Left lung (tissue), 10 donors: ENCODE measurements around the gene SLX9. TPM values are rescaled to one million over a fixed set of nuclear protein-coding genes. Genes with fewer than 3 reads are reported as not detected.

Experiments
- ATAC-seq: fragments of 200-7000 bp; cut with Tn5 transposase; one replicate; pipeline ENCODE4 v1.9.1; 2020; ENCODE audit warnings: moderate library complexity
- DNase-seq, 4 donors: peaks; one replicate each; pipeline ENCODE4 v3.0.0-alpha.2; 2013 to 2020
- H3K27ac ChIP-seq, 2 donors: fragments of 200-600 bp; sonication (generic) in 1 of 2; one replicate each; pipeline versions ENCODE4 v1.5.0 to v1.8.0; 2020 to 2021
- H3K27me3 ChIP-seq, 2 donors: fragments of 200-600 bp; sonication (generic) in 1 of 2; one replicate each; pipeline versions ENCODE4 v1.5.0 to v1.8.0; 2020 to 2021
- H3K36me3 ChIP-seq, 2 donors: fragments of 200-600 bp; sonication (generic) in 1 of 2; one replicate each; pipeline versions ENCODE4 v1.5.0 to v1.8.0; 2020 to 2021
- H3K4me1 ChIP-seq, 2 donors: fragments of 200-600 bp; one replicate each; pipeline ENCODE4 v1.8.0; 2021
- H3K4me3 ChIP-seq, 2 donors: fragments of 200-600 bp; sonication (generic) in 1 of 2; one replicate each; pipeline versions ENCODE4 v1.5.0 to v1.8.0; 2020 to 2021; ENCODE audit warnings: mild to moderate bottlenecking in 1 of 2
- H3K9me3 ChIP-seq, 2 donors: fragments of 200-600 bp; sonication (generic) in 1 of 2; one replicate each; pipeline versions ENCODE4 v1.5.0 to v1.8.0; 2020 to 2021
- CTCF ChIP-seq, 2 donors: fragments of 200-600 bp; sonication (generic) in 1 of 2; IDR thresholded peaks; one replicate each; pipeline versions ENCODE4 v1.5.0 to v1.8.0; 2021; ENCODE audit warnings: antibody characterized with exemption in 2 of 2
- intact Hi-C, 2 donors: fragments of 100-400 bp; cut with DNase I; formaldehyde crosslinking; loops; one replicate each; pipeline versions ENCODE4 v1.11.2 to v1.14.2; 2022
- polyA plus RNA-seq, 6 donors: library from polyadenylated mRNA; unstranded; fragments of 120-200 nt; gene quantifications; one replicate each; pipeline ENCODE4 v1.2.1, GENCODE V29; 2013; ENCODE audit not compliant: insufficient read length in 6 of 6
- total RNA-seq, 2 donors: library from RNA; stranded (reverse); fragmentation: NEBNext Ultra II Directional; extraction: Animal tissue kit (Norgen Biotek cat#: 25700); gene quantifications; one replicate each; pipeline ENCODE4 v1.2.1, GENCODE V29; 2021
- donor health status: DM: no; HTN: yes; CAD: no.
- donor health status: DM: no; HTN: no; CAD: no.

The SLX9 gene
- total and polyA plus RNA-seq, 8 donors, result 11.5 to 29.6 (median 16.2) TPM

- Histone ChIP-seq H3K27ac (no peak overlapping the region), H3K9me3 (no peaks in the 10 kb centered on the region), H3K27me3 (no peaks in the 10 kb centered on the region), H3K4me1 (peaks cover 0 to 20% of the 10 kb centered on the region in 2 donors), H3K4me3 (no peak overlapping the region), H3K36me3 (peaks cover 0 to 94% of the 10 kb centered on the region in 2 donors)
- intact Hi-C loops, result no loop called here
- no peak for TF ChIP-seq CTCF (IDR thresholded peaks at IDR 0.05)
- DNase-seq (peak in 1 of 4 donors; percentile 48), ATAC-seq (no peak)
Measured at GRCh38 chr21:44895859-44896258, 44.0 kb upstream of the SLX9 start.

- DNase-seq, result peak in 1 of 4 donors; percentile 74
- no peak for TF ChIP-seq CTCF (IDR thresholded peaks at IDR 0.05)
- Histone ChIP-seq H3K9me3 (no peaks in the 10 kb centered on the region), H3K4me1 (peaks cover 0 to 20% of the 10 kb centered on the region in 2 donors), H3K27ac (no peak overlapping the region), H3K36me3 (peaks cover 0 to 94% of the 10 kb centered on the region in 2 donors), H3K27me3 (no peaks in the 10 kb centered on the region), H3K4me3 (no peak overlapping the region)
- no peak for ATAC-seq
- intact Hi-C loops, result no loop called here
Measured at GRCh38 chr21:44896561-44897286, 43.1 kb upstream of the SLX9 start.

GRCh38 chr21:44897326-44898010 lies 42.4 kb upstream of the SLX9 start:
- ATAC-seq (peak; percentile 57), DNase-seq (peak in 1 of 4 donors; percentile 78)
- Histone ChIP-seq H3K4me1 (peaks cover 0 to 21% of the 10 kb centered on the region in 2 donors), H3K36me3 (peaks cover 0 to 95% of the 10 kb centered on the region in 2 donors), H3K27ac (no peak overlapping the region), H3K9me3 (no peaks in the 10 kb centered on the region), H3K27me3 (no peaks in the 10 kb centered on the region), H3K4me3 (no peak overlapping the region)
- intact Hi-C loops, result no loop called here
- TF ChIP-seq CTCF (IDR thresholded peaks at IDR 0.05), result no peak

GRCh38 chr21:44898011-44898488 lies 41.8 kb upstream of the SLX9 start:
- no peak for TF ChIP-seq CTCF (IDR thresholded peaks at IDR 0.05)
- Histone ChIP-seq H3K36me3 (peaks cover 0 to 97% of the 10 kb centered on the region in 2 donors), H3K4me3 (no peak overlapping the region), H3K9me3 (no peaks in the 10 kb centered on the region), H3K27ac (no peak overlapping the region), H3K27me3 (no peaks in the 10 kb centered on the region), H3K4me1 (peaks cover 0 to 21% of the 10 kb centered on the region in 2 donors)
- intact Hi-C loops, result no loop called here
- ATAC-seq, result no peak
- peak in 1 of 4 donors; percentile 68 for DNase-seq
